Fibroblast of the conjunctiva (primary cell): ENCODE results near the gene ARL8B.
"Not testable (repeated sequence)": the region's sequence is repeated elsewhere in the genome, so short reads cannot be mapped to it uniquely, and the experiment has no call there.

ENCODE experiments used
- DNase-seq: peaks from one replicate; pipeline ENCODE4 v3.0.0-alpha.2; 2010; ENCODE audit warnings: low read depth

ARL8B gene

DNA sequence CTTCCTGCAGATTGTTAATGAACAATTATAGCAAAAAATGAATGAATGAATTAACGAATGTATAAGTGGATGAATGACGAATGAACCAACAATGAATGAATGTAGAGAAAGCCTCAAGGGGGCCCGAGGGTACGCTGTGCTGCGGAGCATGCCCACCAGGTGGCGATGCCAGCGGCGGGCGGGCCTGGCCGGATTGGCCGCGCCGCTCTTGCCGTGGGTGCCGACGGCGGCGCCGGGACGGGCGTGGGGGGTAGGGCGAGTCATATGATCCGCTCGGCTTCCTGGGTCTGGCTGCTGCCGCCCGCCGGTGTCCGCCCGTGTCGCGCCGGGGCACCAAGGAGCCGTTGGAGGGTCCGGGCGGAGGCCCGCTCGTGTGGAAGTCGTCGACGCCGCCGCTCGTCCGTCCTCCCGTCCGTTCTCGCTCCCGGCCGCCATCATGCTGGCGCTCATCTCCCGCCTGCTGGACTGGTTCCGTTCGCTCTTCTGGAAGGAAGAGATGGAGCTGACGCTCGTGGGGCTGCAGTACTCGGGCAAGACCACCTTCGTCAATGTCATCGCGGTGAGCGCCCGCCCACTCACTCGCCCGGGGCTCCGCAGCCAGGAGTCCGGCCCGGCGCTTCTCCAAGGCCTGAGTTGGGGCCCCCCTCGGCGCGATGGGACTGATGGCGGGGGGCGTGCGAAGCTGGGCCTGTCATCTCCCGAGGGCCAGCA is at the start of gene ARL8B:
Gene ARL8B (plus strand): TSS at position 263 of the 711 bp plus-strand sequence. CDS start 174 bp downstream, at position 437.
- peak; percentile 67 for DNase-seq

DNA sequence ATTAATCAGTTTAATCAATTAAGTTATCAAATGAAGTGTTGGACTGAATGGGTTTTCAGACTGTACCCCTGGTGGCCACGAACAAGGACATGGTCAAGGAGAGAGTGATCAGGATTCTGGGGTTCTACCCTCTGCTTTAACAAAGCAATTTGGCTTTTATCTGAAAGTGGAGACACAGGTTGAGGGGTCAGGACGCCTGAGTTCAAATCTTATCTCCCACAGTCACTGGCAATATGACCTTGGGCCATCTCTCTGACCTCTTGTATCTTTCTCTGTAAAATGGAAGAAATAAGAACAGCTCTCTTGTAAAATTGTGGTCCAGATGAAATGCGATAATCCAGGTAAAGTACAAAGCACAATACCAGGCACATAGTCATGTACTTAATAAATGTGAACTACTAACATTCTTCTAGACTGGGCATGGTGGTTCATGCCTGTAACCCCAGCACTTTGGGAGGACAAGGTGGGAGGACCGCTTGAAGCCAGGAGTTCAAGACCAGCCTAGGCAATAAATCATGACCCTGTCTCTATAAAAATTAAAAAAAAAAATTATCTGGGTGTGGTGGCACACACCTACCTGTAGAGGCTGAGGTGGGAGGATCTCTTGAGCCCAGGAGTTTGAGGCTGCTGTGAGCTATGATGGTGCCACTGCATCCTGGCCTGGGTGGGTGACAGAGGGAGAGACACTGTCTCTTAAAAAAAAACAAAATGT is 48.6 kb upstream of the ARL8B start:
- no peak for DNase-seq

DNA sequence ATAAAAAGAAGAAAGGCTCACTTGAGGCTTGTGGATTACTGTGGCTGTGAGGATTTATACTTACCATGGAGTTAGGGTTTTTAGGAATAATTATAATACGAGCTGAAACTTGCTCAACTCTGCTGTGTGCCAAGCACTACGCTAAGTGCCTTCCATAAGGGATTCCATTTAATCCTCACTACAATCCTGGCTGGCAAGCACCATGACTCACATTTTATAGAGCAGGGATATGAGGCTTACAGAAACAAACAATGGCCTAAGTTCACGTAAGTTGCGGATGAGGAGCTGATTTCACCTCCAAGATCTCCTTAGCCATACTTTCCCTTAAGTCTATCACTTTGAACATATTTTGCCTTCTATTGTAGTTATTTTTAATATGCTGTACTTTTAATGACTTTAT is 43.9 kb upstream of the ARL8B start:
- DNase-seq, result peak; percentile 36

DNA sequence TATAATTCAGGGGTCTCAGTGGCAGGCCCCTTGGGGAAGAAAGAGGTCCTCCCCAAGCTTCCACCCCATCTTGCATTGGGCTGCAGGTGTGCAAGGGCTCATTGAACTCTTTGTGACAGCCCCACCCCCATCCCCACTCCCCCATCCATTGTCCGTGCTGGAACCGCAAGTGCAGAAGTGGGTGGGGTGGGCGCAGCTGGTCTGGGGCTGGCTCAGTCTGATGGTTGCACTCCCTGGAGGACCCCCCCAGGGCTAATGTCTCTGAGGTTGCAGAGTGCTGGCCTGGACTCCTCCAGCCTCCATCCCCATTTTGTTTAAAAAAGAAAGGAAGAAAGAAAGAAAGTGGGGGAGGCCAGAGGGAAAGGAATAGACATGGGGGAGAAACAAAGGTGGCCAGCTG is 42.3 kb upstream of the ARL8B start:
- DNase-seq, result no peak

DNA sequence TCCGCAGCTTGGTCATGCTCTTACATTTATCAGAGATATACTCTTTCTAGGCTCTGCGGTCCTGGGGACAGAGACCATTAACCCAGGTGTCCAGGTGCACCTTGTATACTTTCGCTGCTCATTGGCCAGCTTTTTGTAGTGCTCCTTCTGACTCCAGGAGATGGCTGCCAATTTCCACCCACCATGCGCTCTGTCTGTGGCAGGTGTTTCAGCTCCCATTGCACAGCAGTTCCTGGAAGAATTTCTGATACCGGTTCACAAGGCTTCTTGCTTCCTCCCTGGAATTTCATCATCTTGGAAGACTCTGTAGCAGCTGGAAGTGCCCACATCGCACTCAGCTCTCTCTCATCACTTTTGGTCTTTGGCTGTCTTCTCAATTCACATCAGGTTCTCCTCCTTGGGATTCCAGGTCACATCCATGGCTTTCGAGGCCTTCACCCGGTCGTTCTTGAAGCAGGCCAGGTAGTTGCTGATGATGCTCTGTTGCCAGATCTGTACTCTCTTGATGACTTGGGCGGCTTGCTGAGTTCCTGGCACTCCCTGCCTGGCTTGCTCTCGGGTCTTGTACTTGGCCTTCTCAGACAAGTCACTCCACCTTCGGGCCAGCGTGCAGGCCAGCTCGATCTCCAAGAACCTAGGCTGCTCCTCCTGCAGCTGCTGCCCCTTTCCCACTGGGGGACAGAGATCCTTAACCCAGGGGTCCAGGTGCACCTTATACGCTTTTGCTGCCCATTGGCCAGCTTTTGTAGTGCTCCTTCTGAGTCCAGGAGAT is 41.1 kb upstream of the ARL8B start:
- DNase-seq, result no peak

DNA sequence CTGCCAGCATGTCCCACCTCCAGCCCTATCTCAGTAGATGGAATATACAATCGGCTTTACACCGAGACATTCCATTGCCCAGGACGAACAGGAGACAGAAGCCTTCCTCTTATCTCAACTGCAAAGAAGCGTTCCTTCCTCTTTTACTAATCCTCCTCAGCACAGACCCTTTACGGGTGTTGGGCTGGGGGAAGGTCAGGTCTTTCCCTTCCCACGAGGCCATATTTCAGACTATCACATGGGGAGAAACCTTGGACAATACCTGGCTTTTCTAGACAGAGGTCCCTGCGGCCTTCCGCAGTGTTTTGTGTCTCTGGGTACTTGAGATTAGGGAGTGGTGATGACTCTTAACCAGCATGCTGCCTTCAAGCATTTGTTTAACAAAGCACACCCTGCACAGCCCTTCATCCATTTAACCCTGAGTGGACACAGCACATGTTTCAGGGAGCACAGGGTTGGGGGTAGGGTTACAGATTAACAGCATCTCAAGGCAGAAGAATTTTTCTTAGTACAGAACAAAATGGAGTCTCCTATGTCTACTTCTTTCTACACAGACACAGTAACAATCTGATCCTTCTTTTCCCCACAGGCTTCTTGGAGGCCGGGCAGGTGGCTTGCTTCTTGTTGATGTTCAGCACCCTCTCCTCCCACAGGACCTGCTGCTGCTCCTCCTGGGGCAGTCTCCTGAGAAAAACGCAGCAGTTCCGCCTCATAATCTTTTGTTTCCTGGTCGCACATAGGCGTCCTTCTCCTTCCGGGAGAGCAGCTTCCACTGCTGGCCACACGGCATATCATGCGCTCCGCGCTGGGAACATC is 39.9 kb upstream of the ARL8B start:
- DNase-seq, result not testable (repeated sequence)

DNA sequence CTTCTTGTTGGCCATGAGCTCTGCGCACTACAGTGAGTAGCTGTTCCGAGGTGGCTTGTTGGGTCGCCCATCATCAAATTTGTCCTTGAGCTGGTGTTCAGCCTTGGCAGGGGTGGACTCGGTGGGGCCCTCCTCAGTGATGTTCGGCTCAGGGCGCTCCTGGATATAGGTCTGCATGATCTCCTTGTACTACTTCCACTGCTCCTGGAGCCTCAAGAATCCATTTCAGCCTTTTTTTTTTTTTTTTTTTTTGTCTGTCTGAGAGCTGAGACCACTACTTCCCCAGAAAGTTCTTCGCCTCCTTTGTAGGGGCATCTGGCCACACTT is 39.3 kb upstream of the ARL8B start:
- no peak for DNase-seq

DNA sequence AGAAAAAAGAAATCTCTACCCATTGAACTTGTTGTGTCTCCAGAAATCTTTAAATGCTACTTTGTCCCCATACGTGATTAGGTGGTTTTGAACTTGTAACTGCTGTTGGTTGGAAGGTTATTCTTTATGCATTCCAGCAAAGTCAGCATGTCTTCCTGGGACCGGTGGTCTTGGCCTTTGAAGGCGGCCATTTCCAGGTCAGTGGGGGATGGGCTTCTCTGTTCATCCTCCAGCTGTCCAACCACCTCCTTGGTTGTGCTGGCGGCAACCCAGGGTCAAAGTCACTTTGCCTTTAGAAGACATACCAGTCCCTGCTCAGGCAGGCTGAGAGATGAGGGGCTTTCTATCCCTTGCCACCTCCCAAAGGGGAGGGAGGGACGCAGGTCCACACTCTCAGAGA is 37.9 kb upstream of the ARL8B start:
- no peak for DNase-seq

DNA sequence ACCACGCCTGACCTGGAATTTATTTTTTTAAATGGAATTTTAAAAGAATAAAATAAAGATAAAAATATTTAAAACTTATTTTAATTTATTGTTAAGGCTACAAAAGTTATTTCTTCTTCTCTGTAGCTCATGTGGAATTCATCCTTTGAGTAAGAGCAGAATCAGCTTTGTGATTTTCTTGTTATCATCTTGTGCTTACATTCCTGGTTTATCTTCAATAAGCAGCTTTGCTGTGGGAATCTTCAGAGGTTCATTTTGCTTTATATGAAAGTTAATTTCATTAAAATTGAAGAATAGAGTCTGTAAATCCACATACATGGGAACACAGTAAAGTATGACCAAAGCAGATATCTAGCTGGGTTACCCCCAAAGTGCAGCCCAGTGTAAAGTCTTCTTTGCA is 35.4 kb upstream of the ARL8B start:
- DNase-seq, result no peak

DNA sequence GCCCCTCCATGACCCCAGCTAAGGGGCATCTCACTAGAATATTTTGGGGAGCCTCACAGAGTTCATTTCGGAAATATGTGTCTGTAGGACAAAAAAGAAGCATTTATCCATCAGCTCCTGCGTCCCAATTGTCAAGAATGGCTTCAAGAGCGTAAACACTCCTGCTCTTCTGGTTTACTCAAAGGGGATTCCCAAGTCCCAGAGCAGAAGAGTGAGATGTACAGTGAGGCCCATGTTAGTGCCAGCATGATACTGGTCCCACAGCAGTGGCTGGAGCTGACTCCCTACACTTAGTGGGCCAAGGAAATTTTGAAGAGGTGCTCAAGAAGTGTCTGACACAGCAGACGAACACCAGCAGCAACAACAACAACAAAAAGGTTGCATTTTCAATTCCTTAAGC is 34.9 kb upstream of the ARL8B start:
- no peak for DNase-seq

DNA sequence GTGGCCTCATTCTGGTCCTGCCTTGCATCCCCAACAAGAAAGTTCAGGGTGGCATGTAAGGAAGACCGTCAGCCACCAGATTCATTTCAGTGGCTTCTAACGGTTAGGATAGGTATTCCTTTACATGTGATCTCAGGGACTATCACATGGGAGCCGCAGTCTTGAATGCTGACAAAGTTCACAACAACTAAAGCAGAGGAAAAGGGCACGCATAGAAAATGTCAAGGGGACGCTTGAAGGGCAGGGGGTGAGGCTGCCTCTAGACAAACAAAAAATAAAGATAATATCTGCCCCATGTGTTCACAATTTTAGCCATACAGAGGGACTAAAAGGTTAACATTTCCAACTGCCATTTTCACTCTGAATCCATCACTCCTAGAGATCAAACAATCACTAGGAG is 31.9 kb upstream of the ARL8B start:
- no peak for DNase-seq

DNA sequence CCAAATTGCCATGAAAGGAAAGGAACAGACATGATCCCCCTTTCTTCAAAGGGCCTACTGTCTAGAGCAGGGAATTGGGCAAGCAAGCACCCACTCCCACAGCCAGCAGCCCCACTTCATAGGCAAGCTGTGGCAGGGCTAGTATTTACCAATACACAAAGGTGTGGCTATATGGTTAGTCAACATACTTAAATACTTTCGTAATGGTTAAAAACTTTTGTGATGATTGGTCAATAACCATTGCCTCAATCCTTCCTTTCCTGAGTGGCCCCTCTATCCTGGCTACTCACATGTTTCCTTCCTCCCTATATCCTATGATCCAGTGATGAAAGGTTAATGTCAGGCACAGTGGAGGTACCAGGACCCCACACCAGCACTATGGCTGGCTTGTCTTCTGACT is 30.1 kb upstream of the ARL8B start:
- DNase-seq, result no peak

DNA sequence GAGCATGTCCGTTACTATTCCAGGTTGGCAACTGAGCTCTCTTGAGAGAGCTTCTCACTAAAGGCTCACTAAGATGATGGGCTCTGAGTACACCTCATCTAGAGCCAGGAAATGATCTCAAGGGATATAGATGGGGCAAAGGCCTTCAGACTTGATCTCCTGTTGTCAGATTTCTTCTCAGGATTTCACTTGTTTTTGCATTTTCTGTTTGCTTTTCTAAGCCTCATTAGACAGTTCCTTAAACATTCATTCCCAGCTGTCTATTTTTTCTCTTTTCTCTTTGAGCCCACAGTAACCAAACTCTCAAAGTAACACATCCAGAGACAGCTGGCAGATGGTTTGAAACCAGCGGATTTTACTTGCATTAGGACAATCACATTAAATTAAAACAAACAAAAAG is 28.4 kb upstream of the ARL8B start:
- no peak for DNase-seq

DNA sequence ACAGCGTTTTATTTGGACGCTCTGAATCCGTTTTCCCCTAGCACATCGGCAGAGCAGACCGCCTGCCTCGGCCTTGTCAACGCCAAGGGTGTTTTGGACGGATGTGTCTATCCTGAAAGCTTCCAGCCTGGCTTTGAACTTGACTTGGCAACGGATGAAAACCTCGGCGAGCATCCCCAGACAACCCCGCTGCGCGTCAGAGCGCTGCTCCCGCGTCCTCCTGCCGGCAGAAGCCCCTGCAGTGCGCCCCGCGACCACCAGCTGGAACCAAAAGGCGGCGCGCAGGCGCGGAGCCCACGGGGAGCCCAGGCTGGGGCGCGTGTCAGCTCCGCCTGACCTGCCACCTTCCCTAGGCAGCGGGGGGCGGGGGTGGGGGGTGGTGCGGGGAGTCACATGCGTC is 26.2 kb upstream of the ARL8B start:
- DNase-seq, result no peak

DNA sequence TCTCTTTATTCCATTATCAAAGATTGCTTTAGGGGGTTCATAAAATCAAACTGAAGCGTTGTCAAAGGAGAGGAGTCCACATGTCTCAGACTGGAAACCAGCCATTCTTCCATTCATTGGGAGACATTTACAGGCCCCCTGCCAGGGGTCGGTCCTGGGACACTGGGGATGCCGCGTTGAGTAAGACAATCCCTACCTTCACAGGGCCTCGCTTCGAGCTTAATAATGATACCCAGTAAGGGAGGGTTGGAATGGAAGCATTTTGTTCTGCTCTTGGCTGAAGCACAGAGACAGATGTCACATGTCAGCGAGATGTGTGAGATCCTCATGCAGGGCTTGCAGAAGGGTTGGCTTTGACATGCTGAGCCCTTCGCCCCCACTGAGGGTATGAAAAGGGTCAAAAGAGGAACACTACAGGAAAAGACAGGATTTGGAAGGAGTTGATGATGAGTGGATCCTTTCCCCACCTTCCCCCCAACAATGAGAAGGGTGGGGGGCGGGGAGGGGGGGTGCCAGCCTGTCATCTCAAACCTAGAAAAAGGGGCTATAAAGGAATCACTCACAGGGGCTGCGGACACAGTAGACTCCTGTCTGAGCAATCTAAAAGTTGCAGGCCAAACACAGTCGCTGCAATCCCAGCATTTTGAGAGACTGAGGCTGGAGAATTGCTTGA is 25.6 kb upstream of the ARL8B start:
- DNase-seq, result no peak

DNA sequence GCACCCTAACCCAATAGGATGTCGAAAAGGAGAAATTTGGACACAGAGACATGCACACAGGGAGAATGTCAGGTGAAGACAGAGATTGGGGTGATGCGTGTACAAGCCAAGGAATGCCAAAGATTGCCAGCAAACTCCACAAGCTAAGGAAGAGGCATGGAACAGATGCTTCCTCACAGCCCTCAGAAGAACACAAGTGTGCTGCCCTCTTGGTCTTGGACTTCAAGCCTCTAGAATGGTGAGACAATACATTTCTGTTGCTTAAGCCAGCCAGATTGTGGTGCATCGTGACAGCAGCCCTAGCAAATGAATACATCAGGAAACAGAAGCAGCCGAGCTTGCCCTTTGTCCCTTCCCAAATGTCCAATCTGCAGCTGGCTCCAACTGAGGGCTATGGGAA is 23.7 kb upstream of the ARL8B start:
- DNase-seq, result no peak

DNA sequence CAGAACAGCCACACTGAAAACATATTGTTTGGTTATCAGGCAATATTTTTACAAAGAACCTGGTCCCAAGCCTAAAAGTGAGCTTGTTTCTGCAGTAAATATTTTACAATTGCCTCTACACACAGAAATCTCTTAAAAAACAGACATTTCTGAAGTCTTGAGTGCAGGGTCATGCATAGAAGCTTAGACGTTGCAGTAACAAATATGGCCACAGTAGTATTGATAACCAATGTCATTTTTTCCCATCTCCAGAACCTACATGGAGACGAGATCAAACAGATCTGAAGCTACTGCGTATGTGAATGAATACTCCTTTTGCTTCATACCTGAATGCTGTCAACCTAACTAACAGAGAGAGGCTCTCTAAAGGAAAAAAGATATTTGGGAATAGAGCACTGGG is 19.6 kb upstream of the ARL8B start:
- no peak for DNase-seq

DNA sequence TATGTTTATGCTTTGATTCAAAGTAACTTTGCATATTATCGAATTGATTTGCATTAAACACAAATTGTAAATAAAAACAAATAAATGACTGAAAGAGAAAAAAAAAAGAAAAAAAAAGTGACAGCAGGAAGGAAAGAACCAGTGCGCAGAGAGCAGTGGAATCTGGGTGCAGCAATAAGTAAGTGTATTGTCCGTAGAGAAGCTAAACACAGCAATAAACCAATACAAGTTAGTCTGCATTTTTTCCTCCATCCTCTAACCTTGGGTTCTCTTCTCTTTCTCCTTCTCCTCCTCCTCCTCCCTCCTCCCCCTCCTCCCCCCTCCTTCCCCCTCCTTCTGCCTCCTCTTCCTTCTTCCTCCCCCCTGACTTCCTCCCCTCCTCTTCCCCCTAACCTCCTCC is 18.3 kb upstream of the ARL8B start:
- no peak for DNase-seq

DNA sequence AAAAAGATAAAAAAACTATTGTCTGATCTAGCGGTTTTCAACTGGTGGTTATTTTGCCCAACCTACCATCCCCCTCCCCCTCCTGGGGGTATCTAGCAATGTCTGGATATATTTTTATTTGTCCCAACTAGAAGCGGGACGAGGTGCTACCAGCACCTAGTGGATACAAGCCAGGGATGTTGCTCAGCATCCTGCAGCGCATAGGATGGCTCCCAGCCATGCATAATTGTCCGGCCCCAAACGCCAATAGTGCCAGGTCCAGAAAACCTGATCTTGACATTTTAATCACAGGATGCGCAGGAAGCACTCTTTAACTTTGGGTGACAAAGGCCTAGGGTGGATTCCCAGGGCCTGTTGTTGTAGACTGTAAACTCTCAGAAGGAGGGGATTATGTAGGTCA is 17.0 kb upstream of the ARL8B start:
- DNase-seq, result no peak

DNA sequence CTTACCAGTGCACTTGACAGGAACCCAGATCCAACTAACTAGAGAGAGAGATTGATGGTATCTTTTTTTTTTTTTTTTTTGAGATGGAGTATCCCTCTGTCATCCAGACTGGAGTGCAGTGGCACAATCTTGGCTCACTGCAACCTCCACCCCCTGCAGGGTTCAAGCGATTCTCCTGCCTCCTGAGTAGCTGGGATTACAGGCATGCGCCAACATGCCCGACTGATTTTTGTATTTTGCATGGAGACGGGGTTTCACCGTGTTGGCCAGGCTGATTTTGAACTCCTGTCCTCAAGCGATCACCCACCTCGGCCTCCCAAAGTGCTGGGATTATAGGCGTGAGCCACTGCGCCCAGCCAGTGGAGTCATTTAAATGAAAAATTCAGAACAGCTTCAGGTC is 15.7 kb upstream of the ARL8B start:
- DNase-seq, result not testable (repeated sequence)

DNA sequence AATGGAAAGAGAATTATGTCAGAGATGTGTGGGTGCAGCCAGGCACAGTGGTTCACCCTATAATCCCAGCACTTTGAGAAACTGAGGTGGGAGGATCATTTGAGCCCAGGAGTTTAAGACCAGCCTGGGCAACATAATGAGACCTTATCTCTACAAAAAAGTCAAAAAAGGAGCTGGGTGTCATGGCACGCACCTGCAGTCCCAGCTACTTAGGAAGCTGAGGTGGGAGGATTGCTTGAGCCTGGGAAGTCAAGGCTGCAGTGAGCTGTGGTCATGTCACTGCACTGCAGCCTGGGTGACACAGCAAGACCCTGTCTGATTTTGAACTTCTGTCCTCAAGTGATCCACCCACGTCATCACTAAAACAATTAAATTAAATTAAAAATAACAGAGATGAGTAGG is 15.2 kb upstream of the ARL8B start:
- DNase-seq, result not testable (repeated sequence)

DNA sequence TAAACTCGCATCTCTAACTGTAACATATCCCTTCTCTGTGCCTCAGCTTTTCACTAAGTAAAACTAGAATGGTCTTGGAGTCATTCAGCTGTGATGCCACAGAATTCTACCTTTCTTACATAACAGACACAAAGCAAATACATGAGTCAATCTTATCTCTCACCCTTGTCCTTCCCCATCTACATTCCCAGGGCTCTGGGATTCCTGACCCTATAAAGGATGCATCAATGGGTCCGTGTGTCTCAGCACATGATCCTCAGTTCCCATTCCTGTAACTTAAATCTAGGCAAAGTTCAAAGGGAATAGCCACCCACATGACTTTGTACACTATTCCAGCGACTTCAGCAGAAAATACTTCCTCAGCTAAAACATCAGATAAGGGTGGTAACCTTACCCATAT is 11.8 kb upstream of the ARL8B start:
- no peak for DNase-seq
